CD4-positive, alpha-beta memory T cell (primary cell): ENCODE results near the gene CEBPZ. TPM values are rescaled to one million over a fixed set of nuclear protein-coding genes. Genes with fewer than 3 reads are reported as not detected.

Experiments used
- CTCF ChIA-PET: fragments of 350-600 bp; sonication (Branson Sonifier 250); formaldehyde crosslinking; loops from one replicate; lab custom pipeline; 2021; ENCODE audit warnings: inconsistent platforms; ENCODE audit not compliant: partially characterized antibody; lab: Charles Lee
- POLR2A ChIA-PET: fragments of 350-600 bp; sonication (Branson Sonifier 250); formaldehyde crosslinking; loops from one replicate; lab custom pipeline; 2021; ENCODE audit not compliant: partially characterized antibody; lab: Charles Lee
- DNase-seq, 5 donors: peaks; one replicate each; pipeline versions ENCODE4 v3.0.0 to v3.0.0-alpha.2; 2020 to 2022; ENCODE audit warnings: mixed read lengths in 1 of 5
- H3K27ac ChIP-seq: one replicate; pipeline ENCODE4 v1.7.0; 2013; ENCODE audit warnings: low read depth, low read length
- H3K27me3 ChIP-seq: 2 replicates; pipeline ENCODE4 v1.7.0; 2013; ENCODE audit warnings: mild to moderate bottlenecking, low read length, moderate library complexity; ENCODE audit not compliant: insufficient read depth
- H3K36me3 ChIP-seq: 2 replicates; pipeline ENCODE4 v1.7.0; 2013; ENCODE audit warnings: mild to moderate bottlenecking, low read length, moderate library complexity; ENCODE audit not compliant: insufficient read depth
- H3K4me1 ChIP-seq: 2 replicates; pipeline ENCODE4 v1.7.0; 2013; ENCODE audit warnings: mild to moderate bottlenecking, low read length, moderate library complexity; ENCODE audit not compliant: insufficient read depth
- H3K4me3 ChIP-seq, 2 donors: one replicate each; pipeline ENCODE4 v1.7.0; 2013; ENCODE audit warnings: low read length in 2 of 2, mild to moderate bottlenecking in 1 of 2
- H3K9me3 ChIP-seq, 2 donors: one replicate each; pipeline ENCODE4 v1.7.0; 2013; ENCODE audit warnings: low read length in 2 of 2, control low read depth in 1 of 2; ENCODE audit not compliant: control insufficient read depth in 1 of 2
- H3K27ac Mint-ChIP-seq, 7 donors: one replicate each; pipeline ENCODE4 v1.8.0; 2020 to 2021; ENCODE audit warnings: mixed read lengths in 7 of 7, mild to moderate bottlenecking in 6 of 7, inconsistent platforms in 3 of 7, moderate library complexity in 3 of 7
- H3K27me3 Mint-ChIP-seq, 2 donors: one replicate each; pipeline ENCODE4 v1.8.0; 2020 to 2021; ENCODE audit warnings: mixed read lengths in 2 of 2
- H3K36me3 Mint-ChIP-seq, 2 donors: one replicate each; pipeline ENCODE4 v1.8.0; 2020 to 2021; ENCODE audit warnings: mixed read lengths in 2 of 2, inconsistent platforms in 1 of 2, mild to moderate bottlenecking in 1 of 2
- H3K4me1 Mint-ChIP-seq, 4 donors: one replicate each; pipeline ENCODE4 v1.8.0; 2020 to 2021; ENCODE audit warnings: mixed read lengths in 4 of 4, mild to moderate bottlenecking in 1 of 4
- H3K4me3 Mint-ChIP-seq, 8 donors: one replicate each; pipeline ENCODE4 v1.8.0; 2020 to 2021; ENCODE audit warnings: mixed read lengths in 8 of 8, mild to moderate bottlenecking in 7 of 8, moderate library complexity in 6 of 8, inconsistent platforms in 3 of 8
- H3K9me3 Mint-ChIP-seq, 8 donors: one replicate each; pipeline ENCODE4 v1.8.0; 2020 to 2021; ENCODE audit warnings: mixed read lengths in 8 of 8, mild to moderate bottlenecking in 5 of 8, inconsistent platforms in 3 of 8, moderate library complexity in 1 of 8
- intact Hi-C: fragments of 100-400 bp; cut with micrococcal nuclease; formaldehyde crosslinking; loops from one replicate; pipeline ENCODE4 v1.15.1; 2023
- polyA plus RNA-seq, 2 donors: library from polyadenylated mRNA; unstranded; fragments of 300-500 nt; fragmentation: Illumina TruSeq; gene quantifications; one replicate each; pipeline ENCODE4 v1.2.3, GENCODE V29; 2021
- total RNA-seq, 2 experiments: library from RNA; stranded (reverse); gene quantifications; one replicate each; pipeline ENCODE4 v1.2.3, GENCODE V29; 2021

The CEBPZ gene
- total and polyA plus RNA-seq, 4 experiments from 2014 or later: 28.3 to 70.9 (median 56.0) TPM

DNA sequence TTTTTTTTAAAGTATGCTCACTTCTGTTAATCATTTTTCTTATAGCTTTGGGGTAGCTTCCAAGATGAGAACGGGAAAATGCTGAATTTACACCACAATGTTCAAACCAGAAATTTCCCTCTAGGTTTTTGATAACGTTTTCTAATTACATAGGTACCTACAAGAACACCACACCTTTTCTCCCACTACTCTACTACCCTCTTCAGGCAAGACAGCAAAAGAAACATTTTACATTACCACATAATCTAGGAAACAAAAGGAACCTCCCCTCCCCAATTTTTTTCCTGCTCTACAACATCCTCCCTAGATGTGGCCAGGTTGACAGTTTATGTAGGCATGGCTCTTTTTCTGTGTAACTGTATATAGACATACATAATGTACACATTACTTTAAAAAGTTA is 32.4 kb upstream of the CEBPZ start:
- Mint-ChIP-seq H3K9me3 (no peaks in the 10 kb centered on the region), H3K27ac (peak overlapping the region in 1 of 7 donors; percentile 66), H3K4me3 (no peak overlapping the region), H3K27me3 (no peaks in the 10 kb centered on the region), H3K36me3 (peaks cover 16 to 37% of the 10 kb centered on the region in 2 donors), H3K4me1 (peaks cover 0 to 9% (median 2%) of the 10 kb centered on the region in 4 donors)
- Histone ChIP-seq H3K27ac (no peak overlapping the region), H3K4me1 (no peaks in the 10 kb centered on the region), H3K27me3 (no peaks in the 10 kb centered on the region), H3K36me3 (peaks cover 6% of the 10 kb centered on the region), H3K4me3 (no peak overlapping the region), H3K9me3 (no peaks in the 10 kb centered on the region)
- intact Hi-C loops: no loop called here
- ChIA-PET POLR2A (no interaction called here), CTCF (no interaction called here)
- no peak for DNase-seq

DNA sequence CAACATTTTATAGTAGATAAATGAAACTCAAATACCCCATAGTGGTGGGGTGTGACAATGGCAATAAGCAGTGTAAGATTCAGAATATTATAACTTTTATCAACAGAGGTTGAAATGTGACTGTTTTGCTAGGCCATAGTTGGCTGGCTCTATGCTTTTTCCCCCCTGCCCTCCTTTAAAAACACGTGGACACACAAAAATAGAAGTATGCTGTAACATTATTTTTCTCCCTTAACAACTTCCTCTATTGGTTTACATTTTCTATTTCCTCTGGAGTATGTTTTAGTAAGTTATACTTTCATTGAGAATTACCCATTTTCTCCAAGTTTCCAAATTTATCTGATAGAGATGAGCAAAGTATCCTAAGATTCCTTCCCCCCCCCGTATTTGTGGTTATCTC is 31.1 kb upstream of the CEBPZ start:
- POLR2A ChIA-PET: no interaction called here
- H3K36me3 ChIP-seq: peaks cover 9% of the 10 kb centered on the region
- H3K9me3 ChIP-seq: no peaks in the 10 kb centered on the region
- Mint-ChIP-seq H3K27ac (peak overlapping the region in 2 of 7 donors; percentile 38 to 80), H3K36me3 (peaks cover 5 to 31% of the 10 kb centered on the region in 2 donors), H3K4me1 (peaks cover 0 to 9% (median 0%) of the 10 kb centered on the region in 4 donors), H3K4me3 (no peak overlapping the region), H3K9me3 (no peaks in the 10 kb centered on the region), H3K27me3 (no peaks in the 10 kb centered on the region)
- CTCF ChIA-PET: no interaction called here
- no peaks in the 10 kb centered on the region for H3K4me1 ChIP-seq
- intact Hi-C loops: no loop called here
- H3K27me3 ChIP-seq: no peaks in the 10 kb centered on the region
- H3K4me3 ChIP-seq: no peak overlapping the region
- no peak for DNase-seq
- H3K27ac ChIP-seq: no peak overlapping the region

DNA sequence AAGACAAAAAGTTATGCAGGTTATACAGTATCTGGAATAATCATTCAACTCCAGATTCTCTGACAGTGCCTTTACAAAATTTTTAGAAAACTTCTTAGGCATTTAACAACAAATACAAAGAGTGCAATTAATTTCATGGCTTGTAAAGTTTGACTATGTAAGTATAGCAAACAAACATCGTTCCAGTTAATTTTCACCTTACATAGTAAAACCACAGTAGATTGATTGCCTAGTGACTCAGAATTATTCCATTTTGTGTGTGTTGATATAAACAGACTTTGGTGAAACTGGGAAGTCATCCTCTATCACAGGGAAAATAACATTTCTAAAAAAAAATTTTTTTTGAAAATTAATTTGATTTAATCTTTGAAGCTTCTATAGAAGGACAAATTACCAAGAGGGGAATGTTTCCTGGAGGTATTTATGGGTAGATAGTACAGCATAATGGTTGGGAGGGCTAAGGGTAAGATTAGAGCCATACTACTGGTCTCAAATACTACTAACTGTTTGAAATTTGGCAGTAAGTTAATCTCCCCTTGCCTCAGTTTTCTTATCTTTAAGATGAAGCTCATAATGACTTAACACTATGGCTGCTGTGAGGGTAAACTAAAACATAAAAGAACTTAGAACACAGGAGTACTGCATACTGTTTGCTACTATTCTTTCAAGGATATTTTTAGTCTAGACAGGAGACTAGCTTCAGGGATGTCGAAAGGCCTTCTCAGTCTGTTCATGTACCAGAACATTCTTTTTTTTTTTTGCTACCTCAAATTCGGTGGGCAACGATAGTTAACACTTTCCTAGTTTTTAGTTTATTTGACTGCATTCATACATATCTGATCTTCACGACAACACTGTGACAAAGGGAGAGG is 19.7 kb upstream of the CEBPZ start:
- ChIA-PET POLR2A (interaction anchor here (0.7 to 1.0 kb wide), 3 partner anchors 19 to 210 kb away, joined by 3 to 4 read pairs (median 4); partner anchors contain the start of genes CEBPZ and NDUFAF7), CTCF (interaction anchor here (1.5 kb wide), 1 partner anchor 626 kb away, joined by 3 read pairs; no protein-coding TSS in a partner anchor)
- no peak for DNase-seq
- Histone ChIP-seq H3K36me3 (peaks cover 50% of the 10 kb centered on the region), H3K27ac (no peak overlapping the region), H3K4me3 (no peak overlapping the region), H3K4me1 (no peaks in the 10 kb centered on the region), H3K9me3 (no peaks in the 10 kb centered on the region), H3K27me3 (no peaks in the 10 kb centered on the region)
- peaks cover 0 to 6% (median 0%) of the 10 kb centered on the region in 4 donors for H3K4me1 Mint-ChIP-seq
- no peaks in the 10 kb centered on the region for H3K27me3 Mint-ChIP-seq
- H3K9me3 Mint-ChIP-seq: no peaks in the 10 kb centered on the region
- no peak overlapping the region for H3K4me3 Mint-ChIP-seq
- peaks cover 56 to 83% of the 10 kb centered on the region in 2 donors for H3K36me3 Mint-ChIP-seq
- H3K27ac Mint-ChIP-seq: peak overlapping the region in 1 of 7 donors; percentile 34
- intact Hi-C loops: no loop called here

DNA sequence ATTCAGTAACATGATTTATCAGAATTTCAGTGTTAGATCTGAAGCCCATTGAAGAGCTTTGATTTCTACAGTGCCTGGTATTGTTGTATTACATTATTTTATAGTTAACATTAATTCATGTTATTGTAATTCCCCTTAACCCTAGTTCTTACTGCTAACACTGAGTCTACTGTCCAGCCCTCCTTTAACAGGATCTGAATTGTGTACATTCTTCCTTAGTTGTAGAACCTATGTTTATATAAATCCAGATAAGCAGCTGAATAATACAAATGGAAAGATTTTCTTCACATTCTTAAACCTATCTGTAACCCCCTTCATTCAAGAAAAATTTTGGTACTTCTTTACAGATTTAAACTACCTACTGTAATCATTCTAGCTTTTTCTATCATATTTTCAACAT is 14.8 kb upstream of the CEBPZ start:
- H3K36me3 Mint-ChIP-seq: peaks cover 64 to 80% of the 10 kb centered on the region in 2 donors
- peak overlapping the region in 2 of 7 donors; percentile 19 to 35 for H3K27ac Mint-ChIP-seq
- Histone ChIP-seq H3K9me3 (no peaks in the 10 kb centered on the region), H3K4me1 (peaks cover 22% of the 10 kb centered on the region), H3K27ac (no peak overlapping the region), H3K4me3 (no peak overlapping the region), H3K36me3 (peaks cover 54% of the 10 kb centered on the region), H3K27me3 (no peaks in the 10 kb centered on the region)
- H3K9me3 Mint-ChIP-seq: peaks cover 0 to 4% (median 0%) of the 10 kb centered on the region in 8 donors
- peak overlapping the region in 1 of 8 donors; percentile 13 for H3K4me3 Mint-ChIP-seq
- intact Hi-C loops: no loop called here
- ChIA-PET POLR2A (interaction anchor here (1.5 kb wide), 1 partner anchor 14 kb away, joined by 5 read pairs; the partner anchor contains the start of gene NDUFAF7), CTCF (no interaction called here)
- H3K27me3 Mint-ChIP-seq: no peaks in the 10 kb centered on the region
- peaks cover 4 to 24% (median 20%) of the 10 kb centered on the region in 4 donors for H3K4me1 Mint-ChIP-seq
- DNase-seq: no peak

DNA sequence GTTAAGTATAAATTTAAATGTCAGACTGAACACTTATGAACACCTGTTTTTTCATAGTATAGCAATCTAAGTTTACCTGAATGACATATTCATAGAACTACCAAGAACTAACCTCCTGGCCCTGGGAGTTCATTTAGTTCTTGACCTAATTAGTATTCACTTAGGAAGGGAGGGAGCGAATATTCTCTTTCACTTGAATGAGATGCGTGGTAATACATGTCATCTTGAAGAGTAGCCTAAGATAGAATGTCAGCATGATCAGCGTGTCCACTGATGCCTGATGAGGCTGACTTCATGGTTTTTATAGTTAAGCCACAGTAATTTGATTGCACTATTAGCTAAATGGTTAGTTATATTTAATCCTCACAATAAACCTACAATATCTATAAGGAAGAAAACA is 13.4 kb upstream of the CEBPZ start:
- DNase-seq: no peak
- intact Hi-C loops: no loop called here
- peak overlapping the region in 5 of 7 donors; percentile 1 to 80 (median 50) for H3K27ac Mint-ChIP-seq
- H3K4me1 Mint-ChIP-seq: peaks cover 8 to 31% (median 24%) of the 10 kb centered on the region in 4 donors
- peaks cover 0 to 4% (median 0%) of the 10 kb centered on the region in 8 donors for H3K9me3 Mint-ChIP-seq
- H3K36me3 Mint-ChIP-seq: peaks cover 66 to 82% of the 10 kb centered on the region in 2 donors
- ChIA-PET POLR2A (interaction anchor here (2.2 kb wide), 1 partner anchor 13 kb away, joined by 20 read pairs; the partner anchor contains the start of genes CEBPZ and NDUFAF7), CTCF (interaction anchor here (0.7 kb wide), 1 partner anchor 21 kb away, joined by 3 read pairs; no protein-coding TSS in a partner anchor)
- H3K27me3 Mint-ChIP-seq: no peaks in the 10 kb centered on the region
- Histone ChIP-seq H3K9me3 (no peaks in the 10 kb centered on the region), H3K4me1 (peaks cover 22% of the 10 kb centered on the region), H3K4me3 (no peak overlapping the region), H3K27ac (no peak overlapping the region), H3K27me3 (no peaks in the 10 kb centered on the region), H3K36me3 (peaks cover 50% of the 10 kb centered on the region)
- no peak overlapping the region for H3K4me3 Mint-ChIP-seq

DNA sequence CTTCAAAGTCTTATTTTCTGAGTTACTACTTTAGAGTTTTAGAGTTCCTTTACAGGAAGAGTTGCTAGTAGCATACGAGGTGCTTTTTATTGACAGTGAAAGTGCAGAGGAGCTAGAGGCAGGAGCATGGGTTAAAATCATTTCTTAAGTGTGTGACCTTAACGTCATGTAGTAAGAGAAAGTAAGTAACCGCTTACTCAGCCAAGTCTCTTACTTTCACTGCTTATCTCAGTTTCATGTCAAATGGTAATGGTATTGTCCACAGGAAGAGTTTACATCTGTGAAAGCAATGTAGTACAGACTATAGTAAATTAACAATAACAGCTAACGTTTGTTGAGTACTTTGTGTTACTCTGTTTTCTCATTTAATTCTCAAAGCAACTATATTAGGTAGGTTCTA is 12.6 kb upstream of the CEBPZ start:
- H3K27ac ChIP-seq: peak overlapping the region; percentile 54
- no peaks in the 10 kb centered on the region for H3K27me3 Mint-ChIP-seq
- peaks cover 60 to 79% of the 10 kb centered on the region in 2 donors for H3K36me3 Mint-ChIP-seq
- ChIA-PET CTCF (interaction anchor here (1.0 kb wide), 1 partner anchor 13 kb away, joined by 5 read pairs; the partner anchor contains the start of genes CEBPZ and NDUFAF7), POLR2A (interaction anchor here (1.5 to 2.2 kb wide), 3 partner anchors 9 to 32 kb away, joined by 3 to 20 read pairs (median 5); partner anchors contain the start of genes CEBPZ and NDUFAF7)
- no peak overlapping the region for H3K4me3 ChIP-seq
- H3K4me1 ChIP-seq: peaks cover 22% of the 10 kb centered on the region
- peak overlapping the region in 4 of 8 donors; percentile 22 to 64 (median 50) for H3K4me3 Mint-ChIP-seq
- H3K27me3 ChIP-seq: no peaks in the 10 kb centered on the region
- peaks cover 8 to 31% (median 24%) of the 10 kb centered on the region in 4 donors for H3K4me1 Mint-ChIP-seq
- H3K9me3 ChIP-seq: no peaks in the 10 kb centered on the region
- intact Hi-C loops: no loop called here
- peaks cover 52% of the 10 kb centered on the region for H3K36me3 ChIP-seq
- H3K27ac Mint-ChIP-seq: peak overlapping the region in 6 of 7 donors; percentile 62 to 96 (median 88)
- DNase-seq: peak in 3 of 5 donors; percentile 6 to 22 (median 16)
- H3K9me3 Mint-ChIP-seq: peaks cover 0 to 4% (median 0%) of the 10 kb centered on the region in 8 donors
